ENCODE data around the gene MYH6.
"Not testable (repeated sequence)": the region's sequence is repeated elsewhere in the genome, so short reads cannot be mapped to it uniquely, and the experiment has no call there.

Gene MYH6

DNA sequence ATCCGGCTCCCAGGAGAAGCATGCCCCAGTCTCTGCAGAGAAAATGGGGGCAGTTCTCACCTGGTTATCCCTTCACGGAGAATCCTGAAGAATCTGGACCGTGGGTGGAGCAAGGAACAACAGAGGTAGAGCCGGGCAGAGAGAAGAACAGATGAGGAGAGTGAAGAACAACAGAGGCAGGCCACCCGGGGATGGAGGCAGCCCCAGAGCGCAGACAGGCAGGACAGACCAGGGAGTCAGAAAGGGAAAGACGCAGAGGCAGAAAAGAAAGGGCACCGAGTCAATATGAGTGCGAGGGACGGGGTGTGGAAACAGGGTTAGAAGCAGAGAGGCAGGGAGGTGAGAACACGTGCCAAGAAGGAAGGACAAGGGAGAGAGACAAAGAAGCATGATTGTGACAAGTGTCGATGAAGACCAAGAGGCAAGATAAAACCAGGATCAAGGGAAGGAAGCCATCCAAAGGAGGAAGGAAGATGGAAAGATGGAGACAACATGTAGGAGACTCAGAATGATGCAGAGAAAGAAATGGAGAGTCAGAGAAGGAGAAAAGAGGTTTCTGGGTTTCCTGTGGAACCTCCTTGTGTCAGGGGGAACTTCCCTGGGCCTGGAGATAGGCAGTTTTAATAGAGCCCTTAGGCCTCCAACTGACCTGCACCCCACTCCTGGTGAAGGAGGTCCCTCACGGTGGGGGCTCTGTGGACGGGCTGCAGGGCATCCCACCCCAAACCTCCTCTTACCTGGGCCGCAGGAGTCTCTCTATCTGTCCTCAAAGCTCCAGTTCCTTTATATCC is at the start of gene MYH6:
Gene MYH6, minus strand, starts transcription at position 758 of the 791 bp plus-strand sequence. CDS start 1,050 bp downstream, outside the sequence.
- no peak for DNase-seq (ENCODE audit: low read depth)

GRCh38 chr14:23456883-23457586 is 49.0 kb upstream of the MYH6 start:
- DNase-seq (ENCODE audit: low read depth) = not testable (repeated sequence)

DNA sequence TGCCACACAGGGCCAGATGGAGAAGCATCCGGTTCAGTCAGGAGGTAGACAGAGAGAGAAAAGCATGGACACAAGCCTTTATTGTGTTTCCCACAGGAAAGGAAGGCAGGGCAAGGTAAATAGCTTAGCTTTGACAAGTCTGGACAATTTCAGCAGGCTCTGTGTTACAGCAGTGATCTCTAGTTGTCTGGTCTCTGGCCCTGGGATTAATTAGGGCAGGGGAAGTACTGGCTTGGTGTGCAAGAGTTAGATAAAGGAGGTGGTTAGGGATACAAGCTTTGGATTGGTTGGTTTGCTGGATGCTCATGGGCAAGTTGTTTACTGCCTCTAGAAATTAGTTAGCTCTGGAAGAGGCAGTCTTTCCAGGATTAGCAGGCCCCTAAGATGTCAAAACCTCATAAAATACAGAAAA is 46.4 kb upstream of the MYH6 start:
- no peak for DNase-seq (ENCODE audit: low read depth)

GRCh38 chr14:23452237-23452636 is 44.2 kb upstream of the MYH6 start:
- no peak for DNase-seq (ENCODE audit: low read depth)

- no peak for DNase-seq (ENCODE audit: low read depth)
Observed at GRCh38 chr14:23450379-23450778, 42.3 kb upstream of the MYH6 start.

DNA sequence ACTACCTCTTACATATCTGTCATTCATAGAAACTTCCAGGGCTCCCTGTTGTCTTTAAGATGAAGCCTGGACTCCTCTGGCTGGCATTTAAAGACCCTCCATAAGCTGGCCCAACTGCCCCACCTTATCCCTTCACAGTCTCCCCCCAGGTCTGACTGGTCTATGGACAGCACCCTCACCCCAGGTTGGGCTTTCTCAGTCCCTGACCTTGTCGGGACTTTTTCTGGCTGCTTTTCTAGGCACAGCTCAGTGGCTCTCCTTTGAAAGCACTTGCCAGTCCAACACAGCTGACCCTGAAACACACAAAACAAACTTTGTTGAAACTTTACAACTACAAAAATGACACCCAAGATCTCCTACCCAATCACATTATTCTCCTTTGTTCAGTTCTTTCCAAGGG is 41.2 kb upstream of the MYH6 start:
- DNase-seq (ENCODE audit: low read depth) = no peak

DNA sequence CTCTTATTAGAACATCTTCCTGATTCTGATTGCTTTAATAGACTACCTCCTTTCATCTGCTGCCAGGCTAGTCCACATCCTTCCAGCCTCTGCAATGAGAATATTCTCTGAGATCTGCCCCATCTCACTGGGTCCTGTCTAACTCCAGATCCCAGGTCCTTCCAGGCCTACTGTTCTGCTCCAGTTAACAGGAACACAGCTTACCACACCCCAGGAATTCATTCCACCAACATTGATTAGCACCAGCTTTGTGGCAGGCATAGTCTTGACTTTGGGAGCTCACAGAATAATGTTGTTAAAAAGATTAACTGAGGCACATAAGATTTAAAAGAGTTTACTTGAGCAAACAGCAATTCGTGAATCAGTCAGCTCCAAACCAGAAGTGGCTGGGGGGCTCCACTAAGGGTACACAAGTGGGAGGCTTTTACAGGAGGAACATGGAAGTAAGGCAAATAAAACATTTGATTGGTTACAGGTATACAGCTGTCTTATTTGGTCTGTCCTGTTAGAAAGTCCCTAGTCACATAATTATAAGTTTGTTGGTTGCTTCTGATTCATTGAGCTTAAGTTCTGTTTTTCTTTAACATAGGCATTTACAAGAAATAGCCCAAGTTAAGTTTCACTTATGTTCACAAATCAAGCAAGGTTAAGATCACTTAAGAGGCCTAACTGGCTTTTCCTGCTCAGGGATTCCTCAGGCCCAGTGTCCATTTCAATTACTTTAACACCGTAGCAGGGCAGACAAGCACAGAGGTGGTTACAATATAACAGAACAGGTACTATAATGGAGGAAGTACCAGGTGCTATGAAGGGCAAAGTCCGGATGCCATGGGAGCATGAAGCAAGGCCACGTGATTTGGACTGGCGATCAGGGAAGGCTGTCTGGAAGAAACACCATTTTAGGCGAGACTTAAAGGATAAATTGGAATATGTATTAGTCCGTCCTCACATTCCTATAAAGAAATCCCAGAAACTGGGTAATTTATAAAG is 39.6 kb upstream of the MYH6 start:
- no peak for DNase-seq (ENCODE audit: low read depth)

- no peak for DNase-seq (ENCODE audit: low read depth)
Observed at GRCh38 chr14:23446291-23446851, 38.3 kb upstream of the MYH6 start.

- DNase-seq (ENCODE audit: low read depth) = no peak
Observed at GRCh38 chr14:23445773-23446172, 37.7 kb upstream of the MYH6 start.

DNA sequence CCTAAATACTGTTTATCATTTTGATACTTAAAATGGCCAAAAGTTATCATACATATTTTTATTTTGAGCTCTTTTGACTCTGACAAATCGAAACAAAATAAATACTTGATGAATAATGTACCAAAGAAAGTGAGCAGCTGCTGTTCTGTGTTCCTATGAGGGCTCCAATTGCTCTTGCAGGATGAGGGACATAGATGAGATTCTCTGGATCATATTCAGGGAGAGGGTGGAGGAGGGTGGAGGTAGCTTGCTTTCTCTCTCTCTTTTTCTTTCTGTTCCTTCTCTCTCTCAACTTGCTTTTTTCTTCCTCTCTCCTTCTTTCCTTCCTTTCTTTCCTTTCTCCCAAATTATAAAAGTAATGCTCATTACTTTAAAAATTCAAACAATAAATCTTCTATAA is 36.2 kb upstream of the MYH6 start:
- DNase-seq (ENCODE audit: low read depth) = no peak

- no peak for DNase-seq (ENCODE audit: low read depth)
Observed at GRCh38 chr14:23443881-23444280, 35.8 kb upstream of the MYH6 start.

GRCh38 chr14:23443411-23443812 is 35.3 kb upstream of the MYH6 start:
- no peak for DNase-seq (ENCODE audit: low read depth)

DNA sequence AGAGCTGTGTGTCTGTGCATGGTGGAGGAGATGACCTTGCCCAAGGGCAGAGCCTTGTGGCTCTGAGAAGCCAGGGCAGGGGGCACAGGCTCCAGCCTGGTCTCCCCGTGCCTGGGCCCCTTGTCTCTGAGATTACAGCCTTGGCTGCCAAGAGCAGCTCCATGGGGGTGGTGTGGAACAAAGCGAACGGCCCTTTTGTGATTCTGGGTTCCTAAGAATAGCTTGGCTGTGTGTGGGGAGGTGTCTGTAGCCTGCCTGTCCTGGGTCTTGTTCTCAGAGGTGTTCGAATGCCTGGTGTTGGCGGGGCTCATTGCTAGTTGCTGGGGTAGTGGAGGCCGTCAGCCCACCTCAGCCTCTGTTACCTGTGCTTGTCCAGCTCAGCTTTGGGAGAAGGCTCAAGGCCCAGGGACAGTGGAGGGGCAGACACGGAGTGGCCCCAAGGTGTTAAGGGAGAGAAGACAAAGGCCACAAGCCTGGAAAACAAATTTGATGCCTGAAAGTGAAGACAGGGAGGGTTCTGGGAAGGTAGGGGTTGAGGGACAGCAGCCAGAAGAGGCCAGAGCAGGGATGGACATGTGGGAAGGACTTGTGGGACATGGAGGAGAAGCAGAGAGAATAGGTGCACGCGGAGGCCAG is 34.8 kb upstream of the MYH6 start:
- DNase-seq (ENCODE audit: low read depth) = no peak

DNA sequence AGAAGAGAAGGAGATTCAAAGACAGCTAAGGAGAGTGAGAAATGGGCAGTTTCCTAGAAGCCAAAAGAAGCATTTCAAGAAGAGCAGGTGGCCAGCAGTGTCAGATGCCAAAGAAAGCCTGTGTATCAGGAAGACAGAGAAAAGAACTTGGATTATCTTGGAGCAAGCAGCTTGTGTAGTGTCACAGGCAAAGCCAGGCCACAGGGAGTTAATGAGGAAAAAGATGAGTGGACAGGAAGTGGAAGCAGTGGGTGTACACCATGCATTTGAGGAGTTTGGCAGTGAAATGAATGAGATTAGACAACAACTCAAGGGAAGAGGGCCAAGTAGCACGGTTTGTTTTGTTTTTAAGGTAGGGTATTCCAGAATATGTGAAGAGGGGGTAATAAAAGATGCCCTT is 33.0 kb upstream of the MYH6 start:
- no peak for DNase-seq (ENCODE audit: low read depth)

DNA sequence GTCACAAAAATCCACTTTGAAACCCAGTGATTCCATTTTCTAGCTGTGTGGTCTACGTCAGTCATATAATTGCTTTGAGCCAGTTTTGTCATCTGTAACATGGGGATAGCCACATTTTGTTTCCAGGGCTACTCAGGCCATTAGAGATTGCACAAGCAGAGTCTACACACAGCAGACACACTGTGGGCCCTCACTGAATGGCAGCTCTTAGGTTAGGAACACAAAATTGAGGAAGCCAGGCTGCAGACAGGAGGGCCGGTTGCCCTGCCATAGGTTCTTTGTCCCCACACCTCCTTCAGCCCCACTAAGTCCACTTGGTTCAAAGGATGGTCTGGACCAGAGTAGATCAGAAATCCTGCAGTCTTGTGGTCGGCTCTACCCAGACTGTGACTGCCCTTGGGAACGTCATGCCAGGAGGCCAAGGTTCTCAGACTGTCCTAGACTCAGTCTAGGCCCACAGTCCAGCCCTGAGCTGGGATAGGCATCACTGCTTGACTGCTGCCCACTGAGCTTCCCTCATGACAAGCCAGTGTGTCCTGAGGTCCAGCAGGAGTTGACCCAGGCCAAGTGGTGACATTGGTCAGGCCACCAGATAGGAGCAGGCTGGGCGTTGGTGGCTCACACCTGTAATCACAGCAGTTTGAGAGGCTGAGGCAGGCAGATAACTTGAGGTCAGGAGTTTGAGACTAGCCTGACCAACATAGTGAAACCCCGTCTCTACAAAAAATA is 31.2 kb upstream of the MYH6 start:
- DNase-seq (ENCODE audit: low read depth) = no peak

DNA sequence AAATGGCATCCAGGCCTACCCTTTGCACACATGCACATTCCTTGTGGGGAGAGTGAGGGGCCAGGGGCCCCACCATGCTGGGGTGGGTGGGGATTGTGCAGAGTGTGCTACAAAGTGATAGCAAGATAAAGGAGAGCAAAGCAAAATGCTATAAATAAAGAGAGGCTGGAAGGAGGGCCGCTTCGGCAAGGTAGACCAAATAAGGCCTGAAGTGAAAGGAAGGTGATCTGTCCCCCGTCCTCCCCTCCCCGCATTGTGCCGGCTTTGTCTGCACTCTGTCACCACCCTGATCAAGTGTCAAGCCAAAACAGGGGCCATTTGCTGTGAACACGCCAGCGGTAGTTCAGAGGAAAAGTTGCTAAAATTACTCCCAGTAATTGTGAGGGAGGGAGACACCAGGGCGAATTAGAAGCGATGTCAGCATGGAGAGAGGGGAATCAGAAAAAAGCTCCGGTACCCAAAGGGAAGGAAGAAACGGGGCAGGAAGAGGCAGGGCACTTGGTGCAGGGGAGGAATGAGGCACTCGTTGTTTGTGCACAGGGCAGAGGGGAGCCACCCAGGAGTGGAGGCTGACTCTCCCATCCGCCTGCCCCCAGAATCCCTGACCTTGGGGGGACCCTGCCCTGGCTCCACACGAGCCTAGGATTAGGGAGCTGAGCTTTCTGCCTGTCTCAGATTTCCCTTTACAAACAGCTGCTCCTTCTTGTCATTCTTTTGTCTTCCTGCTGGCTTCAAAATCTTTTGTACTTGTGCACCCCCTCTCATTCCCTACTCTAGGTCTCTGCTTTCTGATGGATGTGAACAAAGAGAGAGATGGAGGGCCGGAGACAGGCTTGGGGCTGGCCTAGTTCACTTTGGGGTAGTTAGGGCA is 30.3 kb upstream of the MYH6 start:
- DNase-seq (ENCODE audit: low read depth) = no peak

GRCh38 chr14:23437133-23438100 is 29.3 kb upstream of the MYH6 start:
- no peak for DNase-seq (ENCODE audit: low read depth)

DNA sequence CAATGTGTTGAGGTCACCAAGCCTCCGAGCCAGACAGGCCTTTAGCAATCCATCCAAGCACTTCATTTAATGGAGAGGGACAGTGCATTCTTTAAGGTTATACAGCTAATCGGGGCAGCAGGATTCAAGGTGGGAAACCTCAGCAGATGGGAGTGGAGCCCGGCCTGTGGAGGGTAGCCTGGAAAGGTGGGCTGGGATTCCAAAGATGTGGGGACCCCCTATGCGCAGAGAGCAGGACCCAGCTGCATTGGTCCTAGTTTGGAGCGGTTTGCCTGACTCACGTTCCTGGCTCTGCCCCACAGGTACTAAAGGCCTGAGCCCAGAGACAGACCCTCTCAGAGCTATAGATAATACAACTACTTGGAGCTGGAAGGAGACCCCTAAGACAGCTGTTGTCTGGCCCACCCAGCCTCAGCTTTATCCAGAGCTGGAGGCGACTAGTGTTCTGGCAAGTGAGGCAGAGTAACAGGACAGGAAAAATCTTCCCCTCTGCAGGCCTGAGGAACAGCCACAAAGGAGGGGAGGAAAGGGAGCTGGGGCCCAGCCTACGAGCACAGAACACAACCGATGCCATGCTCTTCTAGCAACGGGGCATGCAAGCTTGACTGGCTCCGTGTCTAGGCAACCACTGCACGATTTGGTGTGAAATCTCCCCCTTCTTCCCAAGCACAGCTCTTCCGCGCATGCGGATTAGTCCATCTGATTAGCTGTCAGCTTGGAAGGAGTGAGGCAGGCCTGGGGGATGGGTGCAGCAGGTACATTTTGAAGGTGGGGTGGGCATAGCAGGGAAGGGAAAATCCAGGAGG is 28.5 kb upstream of the MYH6 start:
- DNase-seq (ENCODE audit: low read depth) = no peak

All from activated T-cell treated with anti-CD3 and anti-CD28 coated beads for 48 hours (primary cell).